Ramos (cell line): ENCODE measurements around the gene SPCS1.

ENCODE experiments used
- in situ Hi-C: fragments of 300-500 bp; cut with MboI; formaldehyde crosslinking; loops from one replicate; pipeline ENCODE4 v1.14.3; 2022; ENCODE audit warnings: low sequenced_read_pairs; ENCODE audit not compliant: unreplicated experiment

Gene SPCS1

DNA sequence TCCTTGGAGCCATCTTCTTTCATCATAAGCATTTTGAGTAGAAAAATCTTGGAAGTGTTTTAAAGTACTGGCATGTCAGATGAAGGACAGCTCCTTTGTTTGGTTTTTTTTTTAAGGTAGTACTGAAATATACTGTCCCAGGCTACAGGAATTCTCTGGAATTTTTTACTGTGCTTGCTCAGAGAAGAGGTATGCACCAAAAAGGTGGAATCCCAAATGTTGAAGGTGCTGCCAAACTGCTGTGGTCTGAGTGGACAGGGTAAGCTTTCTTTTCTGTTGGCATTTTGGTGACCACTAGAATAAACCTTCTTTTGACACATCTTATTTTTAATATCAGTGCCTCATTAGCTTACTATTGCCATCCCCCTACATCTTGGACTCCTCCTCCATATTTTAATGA is 12.8 kb upstream of the SPCS1 start:
- in situ Hi-C loops, result no loop called here

DNA sequence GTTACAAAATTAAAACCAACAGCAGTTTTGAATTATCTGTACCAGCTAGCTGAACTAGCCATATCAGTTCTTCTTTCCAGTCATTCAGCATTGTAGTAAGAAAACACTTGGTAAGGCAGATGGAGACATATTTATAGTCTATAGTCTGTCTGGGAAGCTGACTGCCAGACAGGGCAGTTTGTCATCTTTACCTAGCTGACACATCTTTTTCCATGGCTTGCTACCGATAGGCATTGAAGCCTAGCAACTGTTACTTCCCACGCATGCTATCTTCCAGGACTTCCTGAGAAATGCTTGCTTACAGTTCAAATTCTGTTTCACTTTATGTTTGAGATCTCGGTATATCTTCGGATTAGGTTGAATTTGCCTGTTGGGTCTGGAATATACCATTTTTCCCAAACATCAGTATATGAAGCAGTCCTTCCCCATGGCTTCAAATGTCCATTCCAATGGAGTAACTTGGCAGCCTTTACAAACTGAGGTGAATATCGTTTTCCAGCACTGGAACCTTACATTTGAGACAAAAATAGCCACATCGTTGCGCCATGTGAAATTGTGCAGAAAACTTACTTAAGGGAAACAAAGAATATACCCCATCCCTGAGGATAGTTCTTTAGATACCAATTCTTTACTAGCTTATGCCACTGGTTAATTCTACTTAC is 11.2 kb upstream of the SPCS1 start:
- in situ Hi-C loops, result no loop called here

DNA sequence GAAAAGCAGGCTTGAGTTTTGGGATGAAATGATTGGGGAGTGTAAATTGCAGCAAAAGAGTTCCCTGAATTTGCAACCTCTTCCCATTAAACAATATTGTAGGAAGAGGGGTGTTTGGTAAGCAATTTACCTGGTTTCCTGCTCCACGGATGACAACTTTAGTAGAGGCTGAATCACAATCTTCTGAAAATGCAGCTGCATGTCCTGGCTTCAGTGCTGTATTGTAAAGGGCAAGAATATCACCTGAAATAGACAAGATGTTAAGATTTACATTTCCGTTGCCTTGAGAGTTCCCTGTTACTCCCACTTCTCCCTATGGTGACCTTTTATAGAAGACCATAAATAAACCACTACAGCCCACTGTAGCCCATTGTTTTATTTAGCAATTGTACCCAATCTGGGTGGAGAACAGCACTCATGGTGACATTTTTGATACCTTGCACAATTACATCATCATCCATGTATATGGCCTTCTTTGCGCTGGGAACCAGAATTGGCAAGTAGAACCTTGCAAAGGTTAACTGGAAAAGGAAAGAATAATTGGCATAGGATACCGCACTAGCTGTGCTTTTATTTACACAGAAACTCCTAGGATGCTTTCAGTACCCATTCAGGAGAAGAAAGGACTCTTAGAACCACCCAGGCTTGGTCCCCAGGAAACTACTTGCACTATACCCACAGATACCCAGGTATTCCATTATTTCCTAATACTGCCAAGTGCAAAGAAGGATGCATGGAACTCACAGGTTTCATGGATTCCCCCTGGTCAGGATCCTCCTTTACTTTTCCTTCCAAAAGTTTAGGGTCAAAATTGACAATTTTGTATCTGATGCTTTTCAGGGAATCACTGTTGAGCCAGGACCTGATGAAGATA is 9.9 kb upstream of the SPCS1 start:
- in situ Hi-C loops, result no loop called here

DNA sequence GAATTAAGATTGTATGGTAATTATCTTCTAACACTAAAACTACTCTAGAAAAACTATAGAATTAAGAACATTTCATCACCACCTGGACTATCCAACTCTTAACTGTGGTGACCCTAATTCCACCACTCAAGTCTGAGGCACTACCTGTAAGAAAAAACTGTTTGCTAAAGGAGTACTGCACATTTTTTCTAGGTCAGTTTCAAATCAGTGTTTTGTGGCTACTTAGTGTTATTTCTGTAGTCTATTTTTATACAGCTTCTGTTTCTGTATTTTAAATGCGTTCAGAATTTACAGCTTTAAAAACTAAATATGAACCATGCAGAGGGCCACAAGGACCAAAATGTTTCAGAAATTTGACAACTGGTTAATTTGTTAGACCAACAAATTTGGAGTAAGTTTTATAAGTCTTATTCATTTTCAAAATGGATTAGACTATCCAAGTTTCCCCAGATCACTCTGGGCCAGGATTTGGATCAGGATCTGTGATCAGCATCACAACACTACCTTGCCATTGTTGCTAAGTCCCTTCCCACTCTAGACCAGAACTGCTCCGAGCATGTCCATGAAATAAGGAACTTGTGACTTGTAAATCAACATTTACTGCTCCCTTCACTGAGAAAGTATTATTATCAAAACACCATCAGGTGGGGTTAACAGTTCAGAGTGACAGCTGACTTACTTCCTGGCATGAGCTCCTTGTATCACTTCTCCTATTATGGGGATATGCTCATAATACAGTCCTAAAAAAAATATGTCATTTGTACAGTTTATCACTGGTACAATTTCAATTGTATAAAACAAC is 8.9 kb upstream of the SPCS1 start:
- in situ Hi-C loops, result no loop called here

DNA sequence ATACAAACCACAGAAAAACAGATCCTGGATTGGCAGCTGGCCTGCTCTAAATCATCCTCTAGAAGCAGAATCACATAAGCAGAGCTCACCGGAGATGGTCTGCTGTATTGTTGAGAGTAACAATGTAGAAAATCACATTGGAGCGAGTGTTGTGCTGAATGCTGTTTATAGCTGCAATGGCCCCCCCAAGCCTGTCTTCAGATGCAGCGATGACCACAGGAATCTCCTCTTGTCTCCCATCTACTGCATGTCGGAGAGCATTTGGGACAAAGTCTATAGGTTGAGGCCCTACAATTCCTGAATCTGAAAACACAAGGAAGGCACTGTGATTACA is 8.3 kb upstream of the SPCS1 start:
- in situ Hi-C loops, result no loop called here

DNA sequence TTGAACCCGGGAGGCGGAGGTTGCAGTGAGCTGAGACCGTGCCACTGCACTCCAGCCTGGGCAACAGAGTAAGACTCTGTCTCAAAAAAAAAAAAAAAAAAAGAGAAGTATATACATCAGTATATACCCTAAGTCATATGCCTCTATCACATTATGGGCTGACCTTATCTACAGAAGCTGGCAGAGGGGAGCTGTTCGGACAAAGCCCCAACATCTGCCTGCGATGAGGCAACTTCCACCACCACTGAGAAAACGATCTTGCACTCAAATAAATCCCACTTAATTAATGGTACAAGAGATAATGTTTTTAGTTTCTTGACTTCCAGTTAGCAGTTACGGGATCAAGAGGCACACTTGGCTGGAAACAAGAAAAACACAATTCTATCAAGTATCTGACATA is 2.6 kb upstream of the SPCS1 start:
- in situ Hi-C loops, result no loop called here

DNA sequence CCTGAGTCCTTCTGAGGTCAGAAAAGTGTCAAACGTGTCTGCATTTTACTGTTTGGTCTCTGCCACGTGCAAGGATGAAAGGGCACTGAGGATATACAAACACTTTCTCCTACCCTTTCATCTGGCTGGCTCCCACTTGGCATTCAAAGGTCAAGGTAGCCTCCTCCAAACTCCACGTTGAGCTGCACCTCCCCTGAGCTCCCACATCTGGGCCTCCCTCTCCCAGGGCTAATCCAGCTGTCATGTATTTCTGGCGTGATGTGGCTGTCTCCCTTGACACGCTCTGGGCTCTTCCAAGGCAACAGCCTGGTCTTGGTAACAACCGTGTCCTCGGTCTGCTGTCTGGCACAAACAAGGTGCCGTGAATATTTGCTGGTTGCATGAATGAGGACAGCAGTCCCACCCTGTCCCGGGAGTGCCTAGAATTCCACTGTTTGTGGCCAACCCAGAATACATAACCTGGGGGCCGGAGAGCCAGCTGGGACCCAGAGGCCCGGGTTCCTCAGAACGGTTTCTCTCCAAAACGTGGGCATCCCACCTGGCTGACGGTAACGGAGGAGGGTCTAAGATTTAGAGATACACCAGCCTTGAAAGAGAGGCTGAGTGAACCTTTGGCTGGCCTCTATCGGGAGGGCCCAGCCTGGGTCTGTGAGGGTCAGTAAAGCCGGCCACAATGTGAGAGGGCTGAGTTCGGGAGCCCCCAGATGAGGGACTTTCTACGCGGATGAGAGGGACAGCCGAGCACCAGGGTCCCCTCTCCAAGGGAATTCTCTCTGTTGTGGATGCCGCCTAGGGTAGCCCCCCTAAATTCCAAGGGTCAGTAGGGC is 1.1 kb upstream of the SPCS1 start:
- in situ Hi-C loops, result no loop called here

DNA sequence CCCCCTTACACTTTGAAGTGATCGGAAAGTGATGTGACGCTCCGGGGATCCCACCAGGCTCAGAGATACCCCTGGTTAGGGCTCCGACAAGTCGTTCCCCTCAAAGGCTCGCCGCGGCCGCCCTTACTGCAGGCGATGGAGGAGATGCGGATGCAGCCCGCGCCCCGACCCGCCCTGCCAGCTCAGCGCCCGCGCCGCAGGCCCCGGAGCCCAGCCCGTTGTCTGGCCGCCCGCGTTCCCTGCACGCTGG is 543 bp upstream of the SPCS1 start:
- in situ Hi-C loops, result no loop called here

DNA sequence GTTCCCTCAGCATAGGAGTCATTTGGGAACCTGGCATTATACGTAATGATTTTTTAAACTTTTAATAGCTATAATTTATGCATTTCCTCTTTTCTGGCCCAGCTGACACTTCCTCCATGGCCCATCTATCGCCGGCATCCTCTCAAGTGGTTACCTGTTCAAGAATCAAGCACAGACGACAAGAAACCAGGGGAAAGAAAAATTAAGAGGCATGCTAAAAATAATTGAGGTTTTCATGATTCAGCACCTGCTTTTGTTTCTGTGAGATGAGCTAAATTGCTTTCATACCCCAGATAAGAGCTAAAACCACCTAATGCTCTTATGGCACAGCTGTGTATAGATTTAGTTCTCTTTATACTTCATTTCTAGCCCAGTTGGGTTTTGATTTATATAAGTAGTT is 1.7 kb downstream of the SPCS1 start:
- in situ Hi-C loops, result no loop called here

DNA sequence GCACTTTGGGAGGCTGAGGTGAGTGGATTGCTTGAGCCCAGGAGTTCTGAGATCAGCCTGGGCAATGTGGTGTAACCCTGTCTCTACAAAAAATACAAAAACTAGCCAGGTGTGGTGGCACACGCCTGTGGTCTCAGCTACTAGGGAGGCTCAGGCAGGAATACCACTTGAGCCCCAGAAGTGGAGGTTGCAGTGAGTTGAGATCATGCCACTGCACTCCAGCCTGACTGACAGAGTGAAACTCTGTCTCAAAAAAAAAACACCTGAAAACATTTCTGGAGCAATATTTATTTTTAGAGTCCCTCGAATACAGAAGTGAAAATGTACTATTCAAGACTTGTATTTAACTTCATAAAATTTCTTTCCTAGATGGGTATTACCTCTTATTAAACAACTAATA is 4.6 kb downstream of the SPCS1 start:
- in situ Hi-C loops, result no loop called here

DNA sequence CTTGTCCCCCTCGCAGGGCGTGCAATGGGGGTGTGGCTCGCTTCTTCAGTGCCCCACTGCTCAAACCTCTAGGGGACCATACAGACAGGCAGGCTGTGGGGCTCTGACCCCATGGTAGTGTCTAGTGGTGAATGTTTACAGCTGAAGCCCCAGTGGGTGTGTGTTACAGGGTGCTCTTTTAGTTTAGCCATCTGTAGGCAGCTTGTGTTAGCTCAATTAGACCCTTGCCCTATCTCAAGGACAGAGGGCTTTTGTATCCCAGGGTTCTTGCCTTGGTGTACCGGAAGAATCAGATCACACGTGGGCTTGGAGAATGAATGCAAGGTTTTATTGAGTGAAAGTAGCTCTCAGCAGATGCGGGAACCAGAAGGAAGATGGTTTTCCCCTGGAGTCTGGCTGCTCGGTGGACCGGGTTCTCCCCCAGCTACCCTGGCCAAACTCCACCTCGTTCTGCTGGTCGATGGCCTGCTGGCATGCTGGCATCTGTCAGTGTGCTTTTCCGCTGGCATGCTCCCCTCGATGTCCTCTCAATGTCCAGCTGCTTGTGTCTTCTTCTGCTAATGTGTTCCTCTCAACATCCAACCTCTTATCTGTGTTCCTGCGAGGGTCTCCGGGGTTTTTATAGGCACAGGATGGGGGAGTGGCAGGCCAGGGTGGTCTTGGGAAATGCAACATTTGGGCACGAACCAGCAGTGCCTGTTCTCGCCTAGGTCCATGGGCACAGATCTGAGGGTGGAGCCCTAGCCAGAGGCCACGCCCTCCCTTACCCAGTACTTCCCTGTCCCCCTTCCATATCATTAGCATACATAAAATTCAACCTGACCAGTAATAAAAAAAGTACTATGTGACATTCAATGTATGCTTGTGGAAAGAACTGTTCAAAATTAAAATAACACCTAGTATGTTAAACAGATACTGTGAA is 6.6 kb downstream of the SPCS1 start:
- in situ Hi-C loops, result no loop called here

DNA sequence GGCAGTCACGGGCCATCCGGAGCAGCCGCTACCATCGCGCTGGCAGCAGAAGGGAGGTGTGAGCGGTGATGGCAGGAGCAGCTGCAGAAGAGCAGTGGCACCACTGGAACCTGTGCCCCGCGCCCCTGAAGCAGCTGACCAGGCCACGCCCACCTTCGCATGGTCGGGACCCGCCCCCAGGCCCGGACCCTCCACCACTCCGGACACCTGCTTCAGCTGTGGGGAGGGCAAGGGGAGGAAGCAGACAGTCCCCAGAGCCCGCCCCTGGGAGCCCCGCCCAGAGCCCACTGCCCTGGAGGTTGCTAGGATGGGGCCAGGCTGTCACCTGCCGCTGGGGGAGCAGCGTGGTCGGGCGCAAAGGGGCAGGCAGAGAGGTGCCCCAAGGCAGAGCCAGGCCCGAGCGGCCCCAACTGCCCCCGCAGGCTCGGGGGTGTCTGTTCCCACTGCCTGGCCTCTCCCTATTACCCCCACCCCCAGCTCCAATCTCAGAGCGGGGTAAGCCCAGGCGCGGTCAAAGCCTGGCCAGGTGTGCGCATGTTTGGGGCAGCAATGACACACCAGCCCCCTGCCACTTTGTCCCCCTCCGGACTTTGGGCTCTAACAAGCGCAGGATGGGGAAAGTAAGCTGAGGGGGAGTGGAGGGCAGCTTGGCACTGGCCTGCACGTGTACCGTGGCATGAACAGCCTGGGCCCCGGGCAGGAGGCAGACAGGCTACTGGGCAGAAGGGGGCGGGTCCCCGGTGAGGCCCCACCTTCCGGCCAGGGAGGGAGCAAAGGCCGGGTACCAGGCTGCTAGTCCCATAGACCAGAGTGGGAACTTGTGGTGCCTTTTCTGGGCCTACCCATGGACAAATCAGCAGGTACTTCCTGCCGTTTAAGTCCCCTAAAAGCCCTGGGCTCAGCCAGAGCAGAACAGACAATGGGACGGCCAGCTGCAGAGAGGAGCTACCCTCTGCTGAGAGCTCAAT is 8.7 kb downstream of the SPCS1 start:
- in situ Hi-C loops, result no loop called here

DNA sequence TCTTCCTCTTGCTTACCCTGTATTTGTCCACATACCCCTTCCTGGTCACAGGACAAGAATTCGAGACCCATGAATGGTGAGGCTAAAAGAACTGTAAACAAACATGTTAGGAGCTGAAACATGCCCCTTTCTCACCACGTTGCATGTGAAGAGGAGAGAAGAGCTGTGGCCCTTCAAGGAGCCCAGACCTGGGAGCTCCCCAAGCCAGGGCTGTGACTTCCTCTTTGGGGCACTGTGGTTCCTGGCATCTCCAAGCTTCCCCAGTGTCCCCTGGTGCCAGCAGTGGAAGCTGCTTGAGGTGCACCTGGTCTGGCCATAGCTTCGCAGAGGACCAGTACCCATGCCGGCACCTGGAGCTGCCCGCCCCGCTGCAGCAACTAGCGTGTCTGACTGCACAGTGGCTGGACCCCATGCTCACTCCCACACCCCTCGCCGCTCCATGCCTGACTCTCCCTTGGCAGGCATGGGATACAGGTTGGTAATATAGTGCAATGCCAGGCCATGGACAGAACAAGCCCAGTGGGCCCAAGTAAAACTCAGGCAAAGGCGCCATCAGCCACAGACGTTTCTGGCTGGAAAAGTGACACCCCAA is 9.9 kb downstream of the SPCS1 start:
- in situ Hi-C loops, result no loop called here

DNA sequence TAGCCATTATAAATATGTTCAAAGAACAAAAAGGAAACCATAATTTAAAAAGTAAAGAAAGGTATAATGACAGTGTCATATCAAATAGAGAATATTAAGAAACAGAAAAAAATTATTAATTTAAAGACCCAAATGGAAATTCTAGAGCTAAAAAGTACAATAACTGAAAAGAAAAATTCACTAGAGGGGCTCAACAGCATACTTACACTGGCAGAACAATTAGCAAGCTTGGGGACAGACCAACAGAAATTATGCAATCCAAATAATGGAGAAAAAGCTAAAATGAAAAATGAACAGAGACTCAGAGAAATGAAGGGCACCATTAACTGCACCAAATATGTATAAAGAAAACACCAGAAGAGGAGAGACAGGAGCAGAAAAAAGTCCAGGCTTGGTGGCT is 13.7 kb downstream of the SPCS1 start:
- in situ Hi-C loops, result no loop called here

DNA sequence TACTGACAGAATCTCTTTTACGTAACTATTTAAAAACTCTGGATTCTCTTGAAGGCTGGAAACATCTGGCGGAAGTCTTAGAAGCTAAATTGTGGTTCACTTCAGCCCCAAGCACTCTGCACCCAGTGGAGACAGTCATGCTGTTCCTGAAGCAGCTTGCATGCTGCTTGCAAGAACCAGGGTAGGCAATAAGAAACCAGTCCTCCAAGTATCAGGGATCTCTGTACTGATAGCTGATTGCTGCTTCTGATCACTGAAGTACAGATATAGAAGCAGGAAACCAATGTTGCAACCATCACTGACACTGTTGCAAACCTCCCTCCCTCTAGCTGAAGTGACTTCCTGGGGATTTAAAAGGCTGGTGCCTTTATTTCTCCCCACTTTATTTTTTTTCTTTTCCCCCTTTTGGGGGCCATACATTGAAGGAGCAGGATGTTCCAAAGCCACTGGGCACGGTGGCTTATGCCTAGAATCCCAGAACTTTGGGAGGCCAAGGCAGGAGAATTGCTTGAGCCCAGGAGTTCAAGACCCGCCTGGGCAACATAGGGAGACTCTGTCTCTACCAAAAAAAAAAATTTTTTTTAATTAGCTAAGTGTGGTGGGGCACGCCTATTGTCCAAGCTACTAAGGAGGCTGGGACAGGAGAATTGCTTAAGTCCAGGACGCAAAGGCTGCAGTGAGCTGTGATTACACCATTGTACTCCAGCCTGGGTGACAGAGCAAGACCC is 15.3 kb downstream of the SPCS1 start:
- in situ Hi-C loops, result no loop called here

DNA sequence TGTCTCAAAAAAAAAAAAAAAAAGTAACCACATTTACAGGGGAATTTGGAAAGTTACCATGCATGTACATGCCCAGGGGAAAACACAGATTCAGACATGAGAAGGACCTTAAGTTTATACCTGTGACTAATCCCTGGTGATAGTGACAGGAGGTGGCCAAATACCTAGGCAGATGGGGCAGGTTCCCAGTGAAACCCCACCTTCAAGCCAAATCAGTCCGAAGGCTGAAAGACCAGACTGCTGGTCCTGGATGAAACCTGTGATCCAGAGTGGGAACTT is 15.8 kb downstream of the SPCS1 start:
- in situ Hi-C loops, result no loop called here

DNA sequence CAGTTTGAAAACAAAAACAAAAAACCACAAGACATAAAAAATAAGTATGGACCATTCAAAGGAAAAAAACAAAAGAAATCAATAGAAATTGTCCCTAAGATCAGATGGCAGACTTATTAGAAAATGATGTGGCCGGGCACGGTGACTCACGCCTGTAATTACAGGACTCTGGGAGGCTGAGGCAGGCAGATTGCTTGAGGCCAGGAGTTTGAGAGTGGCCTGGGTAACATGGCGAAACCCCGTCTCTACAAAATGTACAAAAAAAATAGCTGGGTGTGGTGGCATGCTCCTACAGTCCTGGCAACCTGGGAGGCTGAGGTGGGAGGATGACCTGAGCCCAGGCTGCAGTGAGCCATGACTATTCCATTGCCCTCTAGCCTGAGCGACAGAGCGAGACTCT is 16.6 kb downstream of the SPCS1 start:
- in situ Hi-C loops, result no loop called here

DNA sequence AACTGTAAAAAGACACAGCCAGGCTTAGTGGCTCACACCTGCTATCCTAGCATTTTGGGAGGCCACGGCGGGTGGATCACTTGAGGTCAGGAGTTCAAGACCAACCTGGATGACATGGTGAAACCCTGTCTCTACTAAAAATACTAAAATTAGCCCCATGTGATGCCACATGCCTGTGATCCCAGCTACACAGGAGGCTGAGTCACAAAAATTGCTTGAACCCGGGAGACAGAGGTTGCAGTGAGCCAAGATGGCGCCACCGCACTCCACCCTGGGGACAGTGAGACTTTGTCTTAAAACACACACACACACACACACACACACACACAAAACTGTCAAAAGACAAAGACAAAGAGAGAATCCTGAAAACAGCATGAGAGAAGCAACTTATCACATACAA is 18.0 kb downstream of the SPCS1 start:
- in situ Hi-C loops, result no loop called here
